Central memory CD8-positive, alpha-beta T cell (primary cell): ENCODE measurements around the gene GABRG2.
"Not testable (repeated sequence)": the region's sequence is repeated elsewhere in the genome, so short reads cannot be mapped to it uniquely, and the experiment has no call there.

Source experiments
- ATAC-seq: fragments of 150-1000 bp; cut with Tn5 transposase; replicated peaks from 2 replicates; pipeline ENCODE4 v1.10.0; 2022; ENCODE audit warnings: mild to moderate bottlenecking, moderate FRiP score, moderate number of reproducible peaks; ENCODE audit not compliant: poor library complexity, severe bottlenecking; ENCODE audit errors: extremely low read depth
- DNase-seq, 2 donors: peaks; one replicate each; pipeline ENCODE4 v3.0.0; 2021; ENCODE audit warnings: low spot score in 2 of 2
- H3K27ac Mint-ChIP-seq: one replicate; pipeline ENCODE4 v1.8.0; 2022; ENCODE audit warnings: low read depth, mild to moderate bottlenecking, moderate library complexity, mixed read lengths
- H3K27me3 Mint-ChIP-seq: one replicate; pipeline ENCODE4 v1.8.0; 2022; ENCODE audit warnings: mixed read lengths
- H3K36me3 Mint-ChIP-seq: one replicate; pipeline ENCODE4 v1.8.0; 2022; ENCODE audit warnings: mild to moderate bottlenecking, moderate library complexity, mixed read lengths; ENCODE audit not compliant: insufficient read depth
- H3K4me1 Mint-ChIP-seq: one replicate; pipeline ENCODE4 v1.8.0; 2022; ENCODE audit warnings: mixed read lengths
- H3K4me3 Mint-ChIP-seq: one replicate; pipeline ENCODE4 v1.8.0; 2022; ENCODE audit warnings: mild to moderate bottlenecking, moderate library complexity, mixed read lengths
- H3K9me3 Mint-ChIP-seq: one replicate; pipeline ENCODE4 v1.8.0; 2022; ENCODE audit warnings: mixed read lengths

The GABRG2 gene

DNA sequence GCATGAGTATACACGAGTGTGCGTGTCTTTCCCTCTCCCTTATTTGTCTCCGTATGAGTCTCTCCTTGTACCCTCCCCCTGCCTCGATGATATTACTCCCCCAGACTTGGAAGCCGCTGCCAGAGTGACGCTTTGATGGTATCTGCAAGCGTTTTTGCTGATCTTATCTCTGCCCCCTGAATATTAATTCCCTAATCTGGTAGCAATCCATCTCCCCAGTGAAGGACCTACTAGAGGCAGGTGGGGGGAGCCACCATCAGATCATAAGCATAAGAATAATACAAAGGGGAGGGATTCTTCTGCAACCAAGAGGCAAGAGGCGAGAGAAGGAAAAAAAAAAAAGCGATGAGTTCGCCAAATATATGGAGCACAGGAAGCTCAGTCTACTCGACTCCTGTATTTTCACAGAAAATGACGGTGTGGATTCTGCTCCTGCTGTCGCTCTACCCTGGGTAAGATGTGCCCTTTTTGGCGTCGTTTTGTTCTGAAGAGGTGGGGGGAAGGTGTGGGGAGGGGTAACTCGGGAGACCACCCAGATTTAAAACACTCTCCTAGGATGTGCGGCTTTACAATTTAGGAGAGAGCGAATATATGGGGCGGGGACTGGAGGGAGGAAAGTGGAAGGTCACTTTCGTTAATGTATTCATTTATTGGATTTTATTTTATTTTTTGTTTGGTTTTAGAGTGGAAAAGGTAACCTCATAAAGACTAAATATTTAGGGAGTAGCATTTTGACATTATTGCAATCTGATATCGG is at the start of gene GABRG2:
GABRG2 (plus strand) TSS at position 119 of the 757 bp plus-strand sequence; CDS start at position 346, 227 bp downstream.
- H3K4me1 Mint-ChIP-seq, result no peaks in the 10 kb centered on the region
- H3K4me3 Mint-ChIP-seq, result no peak within 1 kb of the TSS
- no peak for ATAC-seq
- H3K36me3 Mint-ChIP-seq, result no peaks in the 10 kb centered on the region
- H3K27ac Mint-ChIP-seq, result no peak within 1 kb of the TSS
- DNase-seq, result no peak
- peaks cover 6% of the 10 kb centered on the region for H3K9me3 Mint-ChIP-seq
- no peaks in the 10 kb centered on the region for H3K27me3 Mint-ChIP-seq

DNA sequence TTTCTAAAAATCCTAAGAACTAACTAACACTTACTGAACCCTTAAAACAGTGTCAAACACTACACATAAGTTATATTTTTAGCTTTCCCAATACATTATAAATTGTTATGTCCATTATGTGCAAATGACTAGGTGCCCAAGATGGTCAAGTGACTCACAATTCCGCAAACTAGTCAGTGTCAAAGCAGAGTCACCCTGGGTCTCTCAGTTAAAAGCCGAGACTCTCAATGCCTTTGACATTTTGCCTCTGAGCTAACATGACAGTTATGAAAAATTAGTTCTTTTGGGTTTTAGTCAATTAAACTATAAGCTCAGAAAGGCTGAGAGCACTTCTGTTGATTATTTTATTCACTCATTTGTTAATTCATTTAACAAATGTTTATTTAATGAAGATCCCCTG is 42.3 kb upstream of the GABRG2 start:
- Mint-ChIP-seq H3K4me3 (no peak overlapping the region), H3K27ac (no peak overlapping the region), H3K27me3 (no peaks in the 10 kb centered on the region), H3K36me3 (no peaks in the 10 kb centered on the region), H3K4me1 (no peaks in the 10 kb centered on the region), H3K9me3 (peaks cover 28% of the 10 kb centered on the region)
- ATAC-seq (no peak), DNase-seq (no peak)

DNA sequence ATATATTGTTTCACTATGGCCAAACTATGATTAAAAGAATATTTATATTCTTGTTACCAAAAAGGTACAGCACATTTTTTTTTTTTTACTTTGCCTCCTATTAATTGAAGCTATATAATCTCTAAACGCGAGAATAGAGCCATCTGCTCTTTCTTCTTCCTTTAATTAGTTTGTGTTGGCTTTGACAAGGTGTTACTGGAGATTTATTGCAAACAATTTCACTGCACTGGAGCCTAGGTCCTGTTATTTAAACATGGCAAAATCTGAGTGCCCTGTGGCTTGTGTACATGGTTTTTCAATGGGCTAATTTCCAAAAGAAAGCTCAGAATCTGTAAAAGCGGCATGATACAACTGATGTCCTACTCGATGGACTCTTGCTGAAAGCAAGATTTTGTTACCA is 40.8 kb upstream of the GABRG2 start:
- no peak for ATAC-seq
- peaks cover 28% of the 10 kb centered on the region for H3K9me3 Mint-ChIP-seq
- H3K4me1 Mint-ChIP-seq, result no peaks in the 10 kb centered on the region
- H3K27ac Mint-ChIP-seq, result no peak overlapping the region
- H3K27me3 Mint-ChIP-seq, result no peaks in the 10 kb centered on the region
- H3K4me3 Mint-ChIP-seq, result no peak overlapping the region
- DNase-seq, result no peak
- no peaks in the 10 kb centered on the region for H3K36me3 Mint-ChIP-seq

DNA sequence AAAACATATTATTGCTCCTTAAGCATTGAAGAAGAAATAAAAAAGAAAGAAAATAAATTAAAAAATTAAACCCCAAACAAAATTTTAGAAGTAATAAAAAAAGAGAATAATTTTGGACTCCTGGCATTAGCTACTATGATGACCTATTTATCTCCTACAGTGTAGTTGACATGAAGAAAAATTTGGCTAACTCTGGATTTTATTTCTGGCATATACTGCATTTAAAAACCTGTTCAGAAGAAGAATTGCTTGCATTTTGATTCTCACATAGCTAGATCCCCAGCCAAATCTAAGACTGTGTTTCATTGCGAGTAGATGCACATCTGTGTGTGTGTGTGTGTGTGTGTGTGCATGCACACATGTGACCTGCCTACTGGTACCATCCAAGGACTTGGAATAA is 30.1 kb upstream of the GABRG2 start:
- Mint-ChIP-seq H3K36me3 (no peaks in the 10 kb centered on the region), H3K27me3 (no peaks in the 10 kb centered on the region)
- no peak for ATAC-seq

DNA sequence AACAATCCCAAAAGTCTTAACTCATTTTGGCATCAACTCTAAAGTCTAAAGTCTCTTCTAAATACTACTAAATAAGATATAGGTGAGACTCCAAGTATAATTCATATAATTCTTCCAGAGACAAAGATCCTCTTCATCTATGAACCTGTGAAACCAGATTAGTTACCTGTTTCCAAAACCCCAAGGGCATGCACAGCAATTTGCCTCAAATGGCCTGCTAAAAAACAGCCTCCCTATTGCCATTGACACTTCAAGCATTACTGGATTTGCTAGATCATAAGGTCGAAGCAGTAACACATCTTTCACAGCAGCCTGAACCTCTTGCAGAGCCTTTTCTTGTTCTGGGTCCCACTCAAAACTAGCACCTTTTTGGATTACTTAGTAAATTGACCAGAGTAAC is 20.3 kb upstream of the GABRG2 start:
- Mint-ChIP-seq H3K4me3 (no peak overlapping the region), H3K27ac (no peak overlapping the region), H3K4me1 (no peaks in the 10 kb centered on the region), H3K9me3 (peaks cover 5% of the 10 kb centered on the region), H3K36me3 (no peaks in the 10 kb centered on the region), H3K27me3 (no peaks in the 10 kb centered on the region)
- ATAC-seq (no peak), DNase-seq (no peak)

More for the DNA sequence above, 30.1 kb upstream of the GABRG2 start:
- H3K4me3 Mint-ChIP-seq, result no peak overlapping the region
- no peaks in the 10 kb centered on the region for H3K9me3 Mint-ChIP-seq
- no peak for DNase-seq
- no peak overlapping the region for H3K27ac Mint-ChIP-seq
- H3K4me1 Mint-ChIP-seq, result no peaks in the 10 kb centered on the region

DNA sequence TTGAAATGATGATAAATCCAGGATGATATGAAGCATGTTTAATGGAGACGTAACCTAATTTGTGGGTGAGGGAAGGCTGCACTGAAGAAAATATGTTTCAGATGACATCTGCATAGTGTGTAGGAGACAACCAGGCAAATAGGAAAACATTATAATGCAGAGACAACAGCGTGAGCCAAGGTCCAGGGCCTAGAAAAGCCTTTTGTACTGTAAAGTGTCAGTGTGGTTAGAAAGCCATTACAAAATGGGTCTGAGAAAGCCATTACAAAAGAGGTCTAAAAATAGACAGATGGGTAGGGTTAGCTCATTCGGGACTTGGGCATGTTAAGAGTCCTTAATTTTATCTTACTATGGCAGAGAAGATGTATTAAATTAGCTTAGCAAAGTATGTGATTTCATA is 14.9 kb upstream of the GABRG2 start:
- ATAC-seq, result no peak
- Mint-ChIP-seq H3K36me3 (no peaks in the 10 kb centered on the region), H3K27me3 (no peaks in the 10 kb centered on the region), H3K4me3 (no peak overlapping the region), H3K9me3 (peaks cover 18% of the 10 kb centered on the region), H3K4me1 (no peaks in the 10 kb centered on the region), H3K27ac (no peak overlapping the region)
- DNase-seq, result no peak

DNA sequence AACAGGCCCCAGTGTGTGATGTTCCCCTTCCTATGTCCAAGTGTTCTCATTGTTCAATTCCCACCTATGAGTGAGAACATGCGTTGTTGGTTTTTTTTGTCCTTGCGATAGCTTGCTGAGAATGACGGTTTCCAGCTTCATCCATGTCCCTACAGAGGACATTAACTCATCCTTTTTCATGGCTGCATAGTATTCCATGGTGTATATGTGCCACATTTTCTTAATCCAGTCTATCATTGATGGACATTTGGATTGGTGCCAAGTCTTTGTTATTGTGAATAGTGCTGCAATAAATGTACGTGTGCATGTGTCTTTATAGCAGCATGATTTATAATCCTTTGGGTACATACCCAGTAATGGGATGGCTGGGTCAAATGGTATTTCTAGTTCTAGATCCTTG is 12.5 kb upstream of the GABRG2 start:
- not testable (repeated sequence) for ATAC-seq, DNase-seq, H3K27ac Mint-ChIP-seq, H3K4me3 Mint-ChIP-seq, H3K4me1 Mint-ChIP-seq, H3K27me3 Mint-ChIP-seq, H3K36me3 Mint-ChIP-seq
- H3K9me3 Mint-ChIP-seq, result peaks cover 18% of the 10 kb centered on the region

DNA sequence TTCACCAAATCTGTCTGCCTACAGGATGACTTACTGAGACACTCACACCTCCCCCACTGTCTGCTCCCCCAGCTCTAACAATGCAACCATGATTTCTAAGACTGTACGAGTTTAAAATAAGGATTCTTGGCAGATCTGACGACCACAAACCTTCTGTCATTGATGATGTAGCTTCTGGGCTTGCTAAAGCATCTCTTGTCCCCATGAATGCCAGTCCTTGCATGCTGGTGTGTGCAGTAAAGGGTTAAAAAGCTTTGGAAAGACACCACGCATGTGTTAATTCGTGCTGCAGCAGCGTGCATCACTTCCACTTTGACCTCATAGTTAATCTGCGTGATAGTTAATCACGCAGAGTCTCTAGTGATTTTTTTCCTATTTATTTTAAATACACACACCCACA is 411 bp upstream of the GABRG2 start:
- DNase-seq (no peak), ATAC-seq (no peak)
- peaks cover 6% of the 10 kb centered on the region for H3K9me3 Mint-ChIP-seq
- no peak overlapping the region for H3K4me3 Mint-ChIP-seq
- no peaks in the 10 kb centered on the region for H3K4me1 Mint-ChIP-seq
- H3K36me3 Mint-ChIP-seq, result no peaks in the 10 kb centered on the region
- H3K27ac Mint-ChIP-seq, result no peak overlapping the region
- H3K27me3 Mint-ChIP-seq, result no peaks in the 10 kb centered on the region

DNA sequence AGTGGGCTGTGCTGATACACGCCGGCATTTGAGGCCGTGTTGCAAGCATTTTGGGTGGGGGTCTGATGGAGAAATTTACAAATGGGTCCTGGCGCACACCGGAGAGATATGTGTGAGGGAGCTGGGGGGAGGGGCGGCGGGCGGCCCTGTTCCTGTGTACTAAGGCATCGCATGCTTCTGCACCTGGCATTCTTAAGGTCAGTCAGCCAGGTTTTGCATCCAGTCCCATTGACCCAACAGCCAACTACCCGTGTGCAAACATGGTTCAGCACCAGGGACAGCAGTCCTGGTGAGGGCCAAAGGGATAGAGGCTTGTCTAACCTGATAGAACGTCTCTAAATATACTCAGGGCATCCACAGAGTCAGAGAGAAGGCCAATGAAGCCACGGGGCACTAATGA is 839 bp downstream of the GABRG2 start:
- no peaks in the 10 kb centered on the region for H3K4me1 Mint-ChIP-seq
- ATAC-seq, result no peak
- no peak for DNase-seq
- no peak overlapping the region for H3K4me3 Mint-ChIP-seq
- H3K36me3 Mint-ChIP-seq, result no peaks in the 10 kb centered on the region
- H3K27me3 Mint-ChIP-seq, result no peaks in the 10 kb centered on the region
- peaks cover 6% of the 10 kb centered on the region for H3K9me3 Mint-ChIP-seq
- H3K27ac Mint-ChIP-seq, result no peak overlapping the region

DNA sequence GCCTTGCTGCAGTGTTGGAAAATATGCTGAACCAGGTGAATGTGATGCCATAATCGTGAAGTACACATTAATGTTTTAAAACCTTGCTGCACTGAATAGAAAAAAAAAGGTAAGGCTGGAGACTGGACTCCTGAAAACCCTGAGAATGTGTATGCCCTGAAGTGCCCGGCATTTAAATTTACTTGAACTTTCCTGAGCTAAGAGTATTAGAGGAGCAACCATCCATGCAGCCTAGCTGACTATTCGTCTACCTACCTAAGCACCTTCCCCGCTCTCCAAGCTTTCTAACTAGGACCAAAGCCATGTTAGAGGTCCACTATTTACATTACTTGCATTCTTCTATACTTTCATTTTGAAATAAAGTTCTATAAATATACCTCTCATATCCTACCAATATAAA is 1.4 kb downstream of the GABRG2 start:
- no peak overlapping the region for H3K27ac Mint-ChIP-seq
- H3K9me3 Mint-ChIP-seq, result peaks cover 6% of the 10 kb centered on the region
- H3K4me1 Mint-ChIP-seq, result no peaks in the 10 kb centered on the region
- H3K4me3 Mint-ChIP-seq, result no peak overlapping the region
- no peak for ATAC-seq
- no peaks in the 10 kb centered on the region for H3K27me3 Mint-ChIP-seq
- no peaks in the 10 kb centered on the region for H3K36me3 Mint-ChIP-seq
- DNase-seq, result no peak

DNA sequence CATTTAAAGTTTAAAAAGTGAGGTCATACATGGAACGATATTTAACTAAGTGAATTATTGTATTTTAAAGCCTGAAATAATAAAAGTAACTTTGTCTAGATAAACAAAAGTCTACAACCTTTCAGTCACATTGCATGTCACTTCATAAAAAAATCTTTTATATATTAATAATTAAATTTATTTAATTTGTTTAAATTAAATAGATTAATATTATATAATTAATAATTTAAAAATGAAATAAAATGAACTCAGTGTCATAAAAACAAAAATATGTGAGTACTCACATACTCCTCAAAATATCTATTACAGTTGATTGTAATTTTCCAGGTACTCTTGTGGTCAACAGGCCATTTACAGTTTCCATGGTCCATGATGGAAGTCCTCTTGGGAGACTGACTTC is 11.2 kb downstream of the GABRG2 start:
- ATAC-seq (no peak), DNase-seq (no peak)
- Mint-ChIP-seq H3K4me3 (no peak overlapping the region), H3K36me3 (no peaks in the 10 kb centered on the region), H3K4me1 (no peaks in the 10 kb centered on the region), H3K9me3 (no peaks in the 10 kb centered on the region), H3K27me3 (no peaks in the 10 kb centered on the region), H3K27ac (no peak overlapping the region)

DNA sequence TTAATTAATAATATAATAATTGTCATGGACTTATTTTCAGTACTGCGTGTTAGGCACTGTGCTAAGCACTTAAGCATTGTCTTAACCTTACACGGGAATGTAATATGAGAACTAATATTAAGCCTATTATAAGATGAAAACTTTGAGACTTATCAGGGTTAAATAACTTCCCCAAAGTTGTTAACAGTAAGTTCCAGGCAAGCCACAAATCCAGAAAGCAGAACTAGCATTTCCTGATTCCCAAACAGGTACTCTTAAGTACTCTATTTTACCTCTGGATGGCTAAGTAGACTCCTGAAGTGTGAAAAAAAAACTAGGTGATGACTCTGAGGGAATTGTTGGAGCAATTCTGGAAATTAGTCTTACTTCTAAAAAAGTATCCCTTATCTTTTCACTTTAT is 23.8 kb downstream of the GABRG2 start:
- no peaks in the 10 kb centered on the region for H3K36me3 Mint-ChIP-seq
- H3K9me3 Mint-ChIP-seq, result peaks cover 15% of the 10 kb centered on the region
- H3K27me3 Mint-ChIP-seq, result no peaks in the 10 kb centered on the region
- no peak for DNase-seq
- no peak for ATAC-seq
- no peaks in the 10 kb centered on the region for H3K4me1 Mint-ChIP-seq
- H3K4me3 Mint-ChIP-seq, result no peak overlapping the region
- no peak overlapping the region for H3K27ac Mint-ChIP-seq

DNA sequence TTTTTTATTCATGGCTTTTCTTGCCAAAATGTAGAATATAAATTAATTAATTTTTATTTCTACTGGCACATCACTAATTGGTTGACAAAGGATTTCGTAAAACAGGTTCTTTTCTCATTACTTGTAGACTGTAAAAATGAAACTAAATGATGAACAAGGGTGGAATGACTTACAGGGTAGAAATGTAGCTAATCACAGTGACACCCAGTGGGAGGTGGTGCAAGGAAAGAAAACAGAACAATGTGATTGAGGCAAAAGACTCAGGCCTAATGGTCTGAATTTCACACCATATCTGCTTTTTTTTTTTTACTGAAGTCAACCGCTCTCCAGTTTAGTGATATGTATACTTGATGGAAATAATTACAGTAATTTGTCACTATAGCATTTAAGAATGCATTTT is 28.9 kb downstream of the GABRG2 start:
- Mint-ChIP-seq H3K9me3 (peaks cover 10% of the 10 kb centered on the region), H3K27me3 (no peaks in the 10 kb centered on the region), H3K36me3 (no peaks in the 10 kb centered on the region), H3K27ac (no peak overlapping the region), H3K4me1 (no peaks in the 10 kb centered on the region), H3K4me3 (no peak overlapping the region)
- no peak for DNase-seq
- ATAC-seq, result no peak
